ENCODE results near the gene CDK14. TPM values are rescaled to one million over a fixed set of nuclear protein-coding genes. Genes with fewer than 3 reads are reported as not detected.

Gene CDK14
- total and polyA plus RNA-seq, 2 of the 8 experiments (the other 6 are each of a cell fraction or from before 2014, with no cell fraction given), result 5.5 to 47.3 TPM

- Histone ChIP-seq H3K9ac (replicated peaks in 1 of 4; ENCODE audit: extremely low read depth in 1 of 4, low read depth in 3 of 4, low read length in 3 of 4) (no peak overlapping the region), H3K4ac (replicated peaks; ENCODE audit: insufficient read length, low read depth, low read length) (no peak overlapping the region), H2AK5ac (ENCODE audit: low read depth, low read length) (no peak overlapping the region), H3K79me2 (ENCODE audit: control insufficient read depth in 1 of 2, insufficient read depth in 2 of 2, low read length in 2 of 2) (no peaks in the 10 kb centered on the region), H4K8ac (ENCODE audit: extremely low read depth, insufficient read depth, low read length) (no peak overlapping the region), H2BK5ac (ENCODE audit: low read depth, low read length) (no peak overlapping the region), H4K20me1 (replicated peaks in 1 of 2; ENCODE audit: control insufficient read depth in 1 of 2, insufficient read depth in 2 of 2, low read length in 2 of 2) (no peaks in the 10 kb centered on the region), H3K27me3 (replicated peaks in 1 of 4; ENCODE audit: control insufficient read depth in 3 of 4, extremely low read depth in 1 of 4, insufficient read depth in 3 of 4, low read length in 3 of 4) (no peaks in the 10 kb centered on the region), H3K36me3 (ENCODE audit: control insufficient read depth in 2 of 4, insufficient read depth in 4 of 4, low read length in 3 of 4) (no peaks in the 10 kb centered on the region), H3K23ac (ENCODE audit: insufficient read length) (no peak overlapping the region), H2BK12ac (ENCODE audit: low read depth, low read length) (no peak overlapping the region), H2BK15ac (ENCODE audit: low read length) (no peak overlapping the region), H4K5ac (ENCODE audit: insufficient read length, low read depth, low read length) (no peak overlapping the region), H2AFZ (ENCODE audit: low read length) (no peak overlapping the region), H3K56ac (replicated peaks; ENCODE audit: insufficient read length, low read depth, low read length) (no peak overlapping the region), H3K9me3 (ENCODE audit: insufficient read depth in 2 of 2, low read depth in 1 of 2, low read length in 1 of 2) (no peaks in the 10 kb centered on the region), H3K18ac (ENCODE audit: extremely low read depth, low read length) (no peak overlapping the region), H3K23me2 (ENCODE audit: low read depth, low read length) (no peaks in the 10 kb centered on the region; the same call in 1 of the 2 replicates), H2BK20ac (ENCODE audit: low read length) (no peak overlapping the region), H2BK120ac (replicated peaks; ENCODE audit: low read depth, low read length) (no peak overlapping the region), H3K4me1 (replicated peaks in 1 of 4; ENCODE audit: control insufficient read depth in 3 of 4, insufficient read depth in 4 of 4, low read length in 3 of 4) (no peaks in the 10 kb centered on the region), H3K4me3 (ENCODE audit: extremely low read depth in 1 of 4, insufficient read depth in 2 of 4, low read depth in 3 of 4, low read length in 4 of 4) (no peak overlapping the region), H3K27ac (ENCODE audit: low read depth, low read length) (no peak overlapping the region), H3K4me2 (ENCODE audit: insufficient read depth in 1 of 2, low read depth in 2 of 2, low read length in 2 of 2) (no peak overlapping the region), H3K79me1 (ENCODE audit: low read depth, low read length) (no peaks in the 10 kb centered on the region), H4K91ac (replicated peaks; ENCODE audit: insufficient read length, low read length) (no peak overlapping the region), H3K14ac (ENCODE audit: insufficient read length) (no peak overlapping the region)
- DNase-seq (ENCODE audit: low read depth in 1 of 2, low spot score in 2 of 2) (no peak), FAIRE-seq (no peak)
- CTCF ChIA-PET (ENCODE audit: partially characterized antibody), result interaction anchor here (0.7 kb wide), 1 partner anchor 8 kb away, joined by 3 read pairs; no protein-coding TSS in a partner anchor
- POLR2A ChIA-PET (ENCODE audit: partially characterized antibody), result no interaction called here
- no peak for TF ChIP-seq GTF2F1 (IDR thresholded peaks at IDR 0.05; ENCODE audit: borderline replicate concordance, low read depth, low read length)
- TF ChIP-seq JUND (IDR thresholded peaks at IDR 0.05; ENCODE audit: low read length), result no peak
- TF ChIP-seq POLR2AphosphoS5 (IDR thresholded peaks at IDR 0.05; ENCODE audit: low read depth, low read length), result no peak
- no peak for TF ChIP-seq CTBP2 (IDR thresholded peaks at IDR 0.05; ENCODE audit: borderline replicate concordance, insufficient read depth, insufficient read length, low read length)
- no peak for TF ChIP-seq EP300 (IDR thresholded peaks at IDR 0.05; ENCODE audit: borderline replicate concordance in 1 of 2, low read depth in 2 of 2, low read length in 2 of 2)
- no peak for TF ChIP-seq SAP30 (IDR thresholded peaks at IDR 0.05; ENCODE audit: insufficient read depth, insufficient replicate concordance, low read length)
- TF ChIP-seq RBBP5 (IDR thresholded peaks at IDR 0.05; ENCODE audit: borderline replicate concordance, low read depth, low read length), result no peak
Measured at GRCh38 chr7:91181949-91182348, 585.8 kb downstream of the CDK14 start.
